Activated T-helper 17 cell treated with anti-CD3 and anti-CD28 coated beads, Interleukin-2, amount 50 U/mL, for 72 hours (primary cell): Measurements from ENCODE around the gene TRIO. TPM values are rescaled to one million over a fixed set of nuclear protein-coding genes. Genes with fewer than 3 reads are reported as not detected.

Source experiments
- ATAC-seq: fragments of 150-1000 bp; cut with Tn5 transposase; replicated peaks from 2 replicates; pipeline ENCODE4 v1.10.0; 2021; ENCODE audit warnings: mild to moderate bottlenecking, moderate library complexity
- H3K27ac Mint-ChIP-seq: one replicate; pipeline ENCODE4 v1.8.0; 2022; ENCODE audit warnings: mixed read lengths
- H3K27me3 Mint-ChIP-seq: one replicate; pipeline ENCODE4 v1.8.0; 2022; ENCODE audit warnings: mixed read lengths
- H3K36me3 Mint-ChIP-seq: one replicate; pipeline ENCODE4 v1.8.0; 2022; ENCODE audit warnings: low read depth, mild to moderate bottlenecking, mixed read lengths
- H3K4me1 Mint-ChIP-seq: one replicate; pipeline ENCODE4 v1.8.0; 2022; ENCODE audit warnings: mixed read lengths
- H3K4me3 Mint-ChIP-seq: one replicate; pipeline ENCODE4 v1.8.0; 2022; ENCODE audit warnings: mild to moderate bottlenecking, mixed read lengths
- H3K9me3 Mint-ChIP-seq: one replicate; pipeline ENCODE4 v1.8.0; 2022; ENCODE audit warnings: mixed read lengths
- total RNA-seq, 2 donors: library from RNA; stranded (reverse); gene quantifications; one replicate each; pipeline ENCODE4 v1.2.3, GENCODE V29; 2022

Gene TRIO
- total RNA-seq, 2 donors from 2014 or later, result 13.6 to 21.5 TPM

DNA sequence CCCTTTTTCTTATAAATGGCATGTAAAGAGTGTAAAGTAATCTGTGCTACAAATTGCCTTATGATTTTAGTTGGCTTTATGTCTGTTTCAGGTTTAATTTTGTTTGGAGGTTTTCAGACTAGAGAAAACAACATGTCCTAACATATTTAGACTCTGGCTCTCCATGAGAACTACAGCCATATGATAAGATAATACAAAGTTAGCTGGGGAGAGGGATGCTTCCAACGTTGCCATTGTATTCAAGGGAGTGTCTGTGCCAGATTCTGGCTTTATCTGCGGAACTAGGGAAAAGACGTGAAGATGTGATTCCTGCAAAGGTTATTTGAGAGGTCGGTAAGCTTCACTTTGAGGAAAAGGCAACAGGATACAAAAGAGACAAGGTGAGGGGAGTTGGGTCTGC lies 298.5 kb downstream of the TRIO start:
- Mint-ChIP-seq H3K27me3 (peaks cover 7% of the 10 kb centered on the region), H3K9me3 (no peaks in the 10 kb centered on the region), H3K27ac (no peak overlapping the region), H3K4me3 (no peak overlapping the region), H3K36me3 (no peaks in the 10 kb centered on the region), H3K4me1 (peaks cover 12% of the 10 kb centered on the region)
- ATAC-seq, result no peak

DNA sequence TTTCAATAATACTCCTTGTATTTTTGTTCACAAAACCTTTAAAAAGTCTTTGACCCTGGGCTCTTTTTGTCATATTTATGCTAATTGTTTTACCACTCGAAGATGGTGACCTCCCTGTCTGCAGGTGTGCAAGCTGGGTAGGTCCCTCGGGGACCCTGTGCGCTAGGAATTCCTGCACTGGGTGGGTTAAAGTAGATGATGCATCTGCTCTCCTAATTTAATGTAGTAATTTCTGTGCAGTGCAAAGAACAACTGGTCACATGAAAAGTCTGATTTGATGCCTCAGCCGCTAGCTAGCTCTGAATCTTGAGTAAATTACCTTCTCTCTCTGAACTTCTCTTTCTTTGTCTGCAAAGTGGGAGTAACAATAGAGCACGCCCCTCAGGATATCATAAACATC lies 299.4 kb downstream of the TRIO start:
- H3K27me3 Mint-ChIP-seq, result peaks cover 3% of the 10 kb centered on the region
- H3K4me3 Mint-ChIP-seq, result no peak overlapping the region
- peaks cover 7% of the 10 kb centered on the region for H3K4me1 Mint-ChIP-seq
- H3K9me3 Mint-ChIP-seq, result no peaks in the 10 kb centered on the region
- no peak overlapping the region for H3K27ac Mint-ChIP-seq
- ATAC-seq, result no peak
- H3K36me3 Mint-ChIP-seq, result no peaks in the 10 kb centered on the region

DNA sequence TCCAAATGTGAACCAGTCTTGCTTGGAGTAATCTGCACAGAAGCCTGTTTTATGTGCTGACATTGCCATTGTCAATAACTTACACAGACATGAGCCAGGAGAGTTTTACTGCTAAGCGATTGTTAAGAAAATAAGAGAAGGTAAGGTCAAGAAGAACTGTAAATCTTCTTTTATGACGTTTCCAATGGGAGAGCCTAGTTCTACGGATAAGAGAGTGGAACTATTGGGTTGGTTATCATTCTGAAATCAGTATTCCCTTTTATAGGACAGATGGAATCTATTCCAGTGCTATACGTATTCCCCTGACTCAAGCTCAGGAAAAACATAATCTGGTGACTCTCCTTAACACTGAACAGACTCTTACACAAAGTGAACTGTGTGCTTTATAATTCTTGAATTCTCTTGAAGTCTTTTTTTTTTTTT lies 300.5 kb downstream of the TRIO start:
- ATAC-seq, result no peak

DNA sequence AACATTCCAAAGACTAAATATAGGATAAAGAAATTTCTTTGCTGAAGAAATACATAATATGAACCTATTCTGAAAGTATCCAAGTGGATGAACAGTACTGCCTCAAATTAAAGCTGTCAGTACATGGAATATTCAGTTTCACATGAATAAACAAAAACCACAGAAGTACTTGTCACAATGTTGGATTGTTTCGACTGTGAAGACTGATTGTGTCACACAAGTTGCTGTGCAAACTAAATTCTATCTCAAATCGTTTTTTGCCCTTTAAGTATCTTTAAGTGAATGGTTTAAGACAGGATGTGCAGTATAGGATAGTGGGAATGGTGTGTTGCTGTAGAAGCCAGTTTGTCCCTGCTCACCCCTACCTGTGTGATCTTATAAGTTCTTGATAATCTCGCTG lies 301.0 kb downstream of the TRIO start:
- ATAC-seq, result no peak
- Mint-ChIP-seq H3K4me1 (peaks cover 3% of the 10 kb centered on the region), H3K9me3 (no peaks in the 10 kb centered on the region), H3K36me3 (no peaks in the 10 kb centered on the region), H3K27me3 (no peaks in the 10 kb centered on the region), H3K4me3 (no peak overlapping the region), H3K27ac (no peak overlapping the region)

More for the DNA sequence above, 300.5 kb downstream of the TRIO start:
- H3K27ac Mint-ChIP-seq, result no peak overlapping the region
- H3K4me1 Mint-ChIP-seq, result peaks cover 3% of the 10 kb centered on the region
- no peak overlapping the region for H3K4me3 Mint-ChIP-seq
- no peaks in the 10 kb centered on the region for H3K36me3 Mint-ChIP-seq
- no peaks in the 10 kb centered on the region for H3K27me3 Mint-ChIP-seq
- no peaks in the 10 kb centered on the region for H3K9me3 Mint-ChIP-seq

DNA sequence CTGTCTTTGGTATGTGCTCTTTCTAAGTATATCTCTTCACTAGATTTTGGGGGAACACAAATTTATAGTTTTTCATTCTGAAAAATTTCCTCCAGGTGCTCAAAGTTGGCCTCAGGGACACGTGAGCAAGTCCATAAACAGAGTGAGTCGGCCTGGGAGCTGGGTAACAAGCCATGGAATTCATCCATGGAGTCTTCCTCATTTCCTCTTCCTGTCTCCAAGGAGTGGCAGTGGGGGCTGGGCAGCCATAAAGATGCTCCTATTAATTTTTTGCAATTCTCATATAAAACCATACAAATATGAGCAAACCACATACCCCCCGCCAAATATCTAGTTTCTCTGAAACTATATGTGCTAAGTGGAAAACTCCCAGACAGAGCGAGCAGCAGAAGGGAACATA lies 301.9 kb downstream of the TRIO start:
- Mint-ChIP-seq H3K4me3 (no peak overlapping the region), H3K4me1 (peaks cover 3% of the 10 kb centered on the region), H3K27ac (no peak overlapping the region), H3K9me3 (no peaks in the 10 kb centered on the region), H3K36me3 (no peaks in the 10 kb centered on the region), H3K27me3 (no peaks in the 10 kb centered on the region)
- no peak for ATAC-seq

DNA sequence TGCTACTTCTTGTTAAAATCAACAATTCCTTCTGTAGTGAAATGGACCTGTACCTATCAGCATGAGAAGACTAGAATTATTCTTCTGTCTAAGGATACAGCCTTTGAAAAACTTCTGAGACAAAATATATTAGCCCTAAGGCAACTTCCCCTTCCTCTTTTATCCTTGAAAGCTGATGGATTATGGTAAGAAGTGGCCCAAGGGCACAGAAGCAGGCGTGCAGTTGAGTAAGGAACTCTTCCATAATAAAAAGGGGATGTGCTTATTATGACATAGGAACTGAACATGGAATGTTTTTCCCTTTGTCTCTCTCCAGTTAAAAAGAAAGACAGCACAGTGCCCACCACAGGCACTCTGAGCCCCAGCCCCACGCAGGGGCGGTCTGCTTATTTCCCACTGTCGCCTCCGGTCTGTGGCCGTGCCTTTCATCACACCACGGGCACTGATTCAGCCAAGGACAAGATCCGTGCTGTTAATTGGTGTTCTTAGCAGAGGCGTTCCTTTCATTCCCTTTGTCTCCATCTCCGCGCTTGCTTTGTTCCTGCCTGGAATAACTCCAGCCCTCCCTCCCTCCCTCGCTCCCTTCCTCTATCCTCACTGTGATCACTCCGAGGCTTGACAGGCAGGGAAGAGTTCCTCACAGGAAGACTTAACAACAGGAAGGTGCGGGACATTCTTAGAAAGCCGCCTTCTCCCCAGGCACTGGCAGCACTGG lies 302.6 kb downstream of the TRIO start:
- peaks cover 3% of the 10 kb centered on the region for H3K4me1 Mint-ChIP-seq

DNA sequence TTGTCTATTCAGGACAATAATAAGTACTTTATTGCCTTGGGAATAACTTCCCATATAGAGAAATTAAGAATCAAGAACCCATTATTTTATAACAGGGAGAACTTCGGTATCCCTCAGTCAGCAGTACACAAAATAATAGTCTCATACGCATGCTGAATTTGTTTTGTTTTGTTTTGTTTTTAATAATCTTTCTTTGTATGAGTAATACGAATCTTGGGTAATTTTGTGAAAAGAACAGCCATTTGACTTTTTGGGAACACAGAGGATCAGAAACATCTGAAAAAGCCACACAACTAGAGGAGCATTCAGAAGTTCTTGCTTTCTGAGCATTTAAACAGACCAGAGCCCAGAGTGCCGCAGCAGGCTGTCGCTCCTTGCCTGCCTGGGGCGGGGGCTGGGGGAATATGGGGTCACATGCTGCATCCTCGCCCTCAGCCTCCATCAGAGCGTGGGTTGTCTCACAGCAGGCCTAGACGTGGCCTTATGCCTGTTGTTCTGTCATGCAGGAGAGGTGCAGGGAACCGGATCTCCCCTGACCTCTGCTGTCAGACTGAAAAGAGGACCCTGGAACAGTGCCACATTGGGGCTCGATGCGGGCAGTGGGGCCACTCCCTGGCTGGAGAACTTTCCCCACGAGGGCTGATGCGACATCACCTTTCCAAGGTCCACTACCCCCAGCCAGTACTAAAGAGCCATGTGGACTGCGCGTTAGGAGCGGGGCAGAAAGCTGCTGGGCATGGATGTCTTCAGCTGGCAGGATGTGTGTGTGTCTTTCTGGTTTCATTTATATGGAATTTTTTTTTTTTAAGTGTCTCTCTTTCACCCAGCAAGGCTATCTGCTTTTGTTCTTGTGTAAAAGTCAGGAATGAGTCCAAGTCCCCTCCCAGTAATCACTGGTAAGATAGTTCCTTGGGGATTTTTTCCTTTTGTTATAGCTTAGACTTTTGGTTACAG lies 305.1 kb downstream of the TRIO start:
- no peaks in the 10 kb centered on the region for H3K36me3 Mint-ChIP-seq
- peak overlapping the region; percentile 74 for H3K27ac Mint-ChIP-seq
- peak overlapping the region; percentile 27 for H3K4me3 Mint-ChIP-seq
- no peaks in the 10 kb centered on the region for H3K27me3 Mint-ChIP-seq
- no peaks in the 10 kb centered on the region for H3K9me3 Mint-ChIP-seq
- ATAC-seq, result no peak
- peaks cover 3% of the 10 kb centered on the region for H3K4me1 Mint-ChIP-seq

More for the DNA sequence above, 302.6 kb downstream of the TRIO start:
- no peaks in the 10 kb centered on the region for H3K36me3 Mint-ChIP-seq
- no peak overlapping the region for H3K27ac Mint-ChIP-seq
- ATAC-seq, result no peak
- H3K9me3 Mint-ChIP-seq, result no peaks in the 10 kb centered on the region
- H3K4me3 Mint-ChIP-seq, result no peak overlapping the region
- H3K27me3 Mint-ChIP-seq, result no peaks in the 10 kb centered on the region

DNA sequence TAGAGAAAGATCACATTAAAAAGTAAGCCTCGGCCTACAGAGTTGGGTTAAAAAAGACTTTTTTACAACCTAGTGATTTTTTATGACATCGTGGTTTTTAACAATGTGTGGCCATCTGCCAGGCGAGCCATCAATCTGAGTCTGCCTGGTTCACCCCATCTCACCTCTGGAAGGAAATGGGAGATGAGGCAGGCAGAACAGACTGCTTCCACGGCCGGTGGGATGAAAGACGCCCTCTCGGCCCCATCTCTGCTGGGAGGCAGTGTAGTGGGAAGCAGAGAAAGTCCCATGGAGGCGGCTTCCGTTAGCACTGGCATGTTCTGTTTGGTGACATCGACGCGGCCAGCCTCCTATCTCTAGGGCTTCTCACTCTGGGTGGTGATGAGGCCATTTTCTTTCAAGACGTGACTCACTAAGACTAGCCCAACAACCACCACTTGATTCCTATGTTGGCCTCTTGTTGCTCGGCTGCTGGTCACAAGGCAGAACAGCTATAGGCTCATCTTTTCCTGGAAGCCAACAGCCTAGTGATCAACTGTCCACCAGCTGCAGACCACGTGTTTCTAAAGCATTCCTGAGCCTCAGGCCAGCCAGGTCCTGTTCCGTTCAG lies 306.0 kb downstream of the TRIO start:
- H3K4me3 Mint-ChIP-seq, result peak overlapping the region; percentile 50
- peak overlapping the region; percentile 23 for H3K27ac Mint-ChIP-seq
- peaks cover 3% of the 10 kb centered on the region for H3K4me1 Mint-ChIP-seq
- no peaks in the 10 kb centered on the region for H3K27me3 Mint-ChIP-seq
- no peaks in the 10 kb centered on the region for H3K9me3 Mint-ChIP-seq
- H3K36me3 Mint-ChIP-seq, result no peaks in the 10 kb centered on the region
- peak; percentile 24 for ATAC-seq

DNA sequence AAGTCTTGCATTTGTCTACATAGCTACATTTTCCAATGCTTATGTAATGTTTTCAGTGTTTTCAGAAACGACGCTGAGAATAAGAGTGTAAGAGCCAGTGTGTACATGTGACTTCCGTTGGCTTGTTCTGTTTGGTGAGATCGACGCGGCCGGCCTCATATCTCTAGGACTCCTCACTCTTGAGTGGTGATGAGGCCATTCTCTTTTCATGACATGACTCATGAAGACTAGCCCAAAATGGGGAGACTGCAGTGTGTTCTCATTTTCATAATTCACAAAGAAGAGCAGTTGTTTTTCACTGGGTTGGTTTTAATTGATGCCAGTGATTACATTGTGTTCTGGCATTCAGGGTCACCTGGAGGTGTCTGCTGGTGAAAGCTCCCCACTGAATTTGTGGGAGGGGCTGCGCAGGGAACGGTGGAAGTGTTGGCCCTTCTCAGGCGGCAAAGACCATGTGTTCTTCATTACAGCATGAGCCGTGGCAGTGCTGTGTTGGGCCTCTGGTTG lies 306.9 kb downstream of the TRIO start:
- H3K27me3 Mint-ChIP-seq, result no peaks in the 10 kb centered on the region
- no peaks in the 10 kb centered on the region for H3K9me3 Mint-ChIP-seq
- H3K4me1 Mint-ChIP-seq, result peaks cover 3% of the 10 kb centered on the region
- peak overlapping the region; percentile 50 for H3K4me3 Mint-ChIP-seq
- H3K27ac Mint-ChIP-seq, result peak overlapping the region; percentile 23
- peak; percentile 98 for ATAC-seq
- H3K36me3 Mint-ChIP-seq, result no peaks in the 10 kb centered on the region

DNA sequence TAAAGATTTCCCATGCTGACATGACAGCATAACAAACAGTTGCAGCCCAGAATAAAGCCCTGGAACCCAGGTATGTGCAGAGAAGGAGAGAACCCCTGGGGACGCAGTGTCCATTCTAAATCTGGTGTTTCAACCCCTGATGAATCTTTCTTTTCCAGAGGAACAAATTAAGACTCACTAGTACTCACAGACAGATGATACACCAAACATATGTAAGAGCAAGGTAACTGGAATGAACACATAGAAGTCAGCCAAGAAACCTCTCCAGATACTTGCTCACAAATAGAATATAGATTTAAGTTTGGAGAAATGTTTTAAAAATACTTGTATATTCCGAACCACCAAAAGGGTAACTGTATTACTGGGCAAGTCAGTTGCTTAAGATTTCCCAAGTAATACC lies 307.6 kb downstream of the TRIO start:
- peaks cover 3% of the 10 kb centered on the region for H3K4me1 Mint-ChIP-seq
- no peak overlapping the region for H3K4me3 Mint-ChIP-seq
- H3K27ac Mint-ChIP-seq, result no peak overlapping the region
- H3K27me3 Mint-ChIP-seq, result no peaks in the 10 kb centered on the region
- no peaks in the 10 kb centered on the region for H3K9me3 Mint-ChIP-seq
- H3K36me3 Mint-ChIP-seq, result no peaks in the 10 kb centered on the region
- ATAC-seq, result no peak

DNA sequence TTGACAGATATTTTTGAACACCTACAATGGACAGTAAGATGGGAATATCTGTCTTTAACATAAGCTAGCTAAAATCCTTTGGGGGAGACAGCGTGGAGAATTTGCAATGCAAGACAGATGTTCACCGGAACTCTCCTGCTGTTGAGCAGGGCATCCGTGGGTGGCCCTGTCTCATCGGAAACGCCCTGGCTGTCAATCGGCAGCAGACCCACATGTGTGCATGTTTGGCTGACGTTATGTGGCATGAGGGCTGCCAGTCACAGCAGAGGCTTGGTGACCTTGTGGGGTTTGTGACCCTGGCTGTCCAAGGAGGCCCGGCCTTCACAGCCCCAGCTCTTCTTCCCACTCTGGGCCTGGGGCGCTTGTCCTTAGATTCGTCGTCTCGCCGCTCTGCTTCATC lies 308.7 kb downstream of the TRIO start:
- H3K4me3 Mint-ChIP-seq, result no peak overlapping the region
- no peaks in the 10 kb centered on the region for H3K27me3 Mint-ChIP-seq
- no peaks in the 10 kb centered on the region for H3K9me3 Mint-ChIP-seq
- no peak for ATAC-seq
- no peaks in the 10 kb centered on the region for H3K36me3 Mint-ChIP-seq
- peaks cover 3% of the 10 kb centered on the region for H3K4me1 Mint-ChIP-seq
- H3K27ac Mint-ChIP-seq, result no peak overlapping the region

DNA sequence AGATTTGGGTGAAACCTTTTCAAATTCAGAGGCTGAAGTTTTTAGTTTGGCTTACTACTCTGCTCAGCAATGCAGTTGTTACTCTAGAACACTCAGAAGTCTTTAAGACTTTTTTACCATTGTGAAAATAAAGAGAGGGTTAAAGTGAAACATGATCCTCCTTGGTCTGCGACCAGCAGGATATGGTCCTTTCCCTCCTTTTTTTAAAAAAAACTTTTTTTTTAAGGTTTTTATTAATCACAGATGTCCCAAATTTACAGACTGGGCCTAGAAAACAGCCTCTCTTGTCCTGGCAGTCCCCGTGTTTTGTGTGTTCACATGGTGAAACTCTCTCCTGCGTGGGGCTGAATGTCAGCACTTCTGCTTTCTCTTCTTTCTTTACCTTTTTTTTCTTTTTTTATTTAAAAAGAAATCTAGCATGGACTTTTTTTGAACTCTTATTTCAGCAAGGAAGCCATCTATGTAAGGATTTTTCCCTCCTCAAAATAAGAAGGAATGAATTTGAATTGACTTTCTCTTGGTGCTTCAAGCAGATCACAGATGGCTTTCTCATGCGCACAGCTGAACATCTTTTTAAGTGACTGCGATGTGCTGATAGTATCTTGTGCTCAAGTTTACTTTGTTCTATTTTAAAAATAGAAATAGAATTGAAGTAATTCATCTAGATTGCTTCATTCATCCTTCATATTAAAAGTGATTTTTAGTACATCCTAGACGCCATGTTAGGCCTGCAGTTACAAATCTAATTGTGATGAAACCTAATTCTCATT lies 309.7 kb downstream of the TRIO start:
- peaks cover 3% of the 10 kb centered on the region for H3K4me1 Mint-ChIP-seq
- H3K9me3 Mint-ChIP-seq, result no peaks in the 10 kb centered on the region
- no peak overlapping the region for H3K4me3 Mint-ChIP-seq
- no peak overlapping the region for H3K27ac Mint-ChIP-seq
- no peaks in the 10 kb centered on the region for H3K36me3 Mint-ChIP-seq
- H3K27me3 Mint-ChIP-seq, result no peaks in the 10 kb centered on the region
- no peak for ATAC-seq

DNA sequence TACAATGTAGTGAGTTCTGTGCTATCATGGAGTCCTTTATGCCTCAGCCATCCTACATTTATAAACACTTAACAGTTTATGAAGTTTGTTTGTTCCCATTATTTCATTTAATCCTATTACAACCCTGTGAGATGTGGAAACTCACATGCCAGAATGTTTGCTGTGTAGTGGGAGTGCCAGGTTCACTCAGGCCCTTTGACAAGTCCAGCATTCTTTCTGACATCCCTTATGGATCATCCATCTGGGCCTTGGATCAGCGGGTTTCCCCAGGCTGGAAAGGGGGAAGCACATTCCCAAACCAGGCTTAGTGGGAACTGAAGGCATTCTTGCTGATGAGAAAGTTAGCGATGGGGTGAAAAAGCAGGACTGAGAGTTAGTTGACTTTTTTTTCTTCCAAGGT lies 310.3 kb downstream of the TRIO start:
- Mint-ChIP-seq H3K27ac (no peak overlapping the region), H3K4me1 (no peaks in the 10 kb centered on the region), H3K27me3 (no peaks in the 10 kb centered on the region), H3K36me3 (no peaks in the 10 kb centered on the region), H3K9me3 (no peaks in the 10 kb centered on the region), H3K4me3 (no peak overlapping the region)
- no peak for ATAC-seq

DNA sequence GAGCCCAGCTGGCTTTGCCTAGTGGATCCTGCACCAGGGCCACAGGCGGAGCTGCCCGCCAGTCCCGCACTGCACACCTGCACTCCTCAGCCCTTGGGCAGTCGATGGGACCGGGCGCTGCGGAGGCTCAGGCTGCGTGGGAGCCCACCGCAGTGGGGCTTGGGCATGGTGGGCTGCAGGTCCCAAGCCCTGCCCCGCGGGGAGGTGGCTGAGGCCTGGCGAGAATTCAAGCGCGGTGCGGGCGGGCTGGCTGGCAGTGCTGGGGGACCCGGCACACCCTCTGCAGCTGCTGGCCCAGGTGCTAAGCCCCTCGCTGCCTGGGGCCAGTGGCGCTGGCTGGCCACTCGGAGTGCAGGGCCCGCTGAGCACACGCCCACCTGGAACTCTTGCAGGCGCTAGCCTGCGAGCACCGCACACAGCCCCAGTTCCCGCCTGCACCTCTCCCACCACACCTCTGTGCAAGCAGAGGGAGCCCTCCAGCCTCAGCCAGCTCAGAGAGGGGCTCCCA lies 312.7 kb downstream of the TRIO start:
- H3K4me1 Mint-ChIP-seq, result no peaks in the 10 kb centered on the region
- no peaks in the 10 kb centered on the region for H3K9me3 Mint-ChIP-seq
- no peak for ATAC-seq
- no peak overlapping the region for H3K27ac Mint-ChIP-seq
- H3K36me3 Mint-ChIP-seq, result no peaks in the 10 kb centered on the region
- no peak overlapping the region for H3K4me3 Mint-ChIP-seq
- no peaks in the 10 kb centered on the region for H3K27me3 Mint-ChIP-seq
